RCC 7860 (cell line): Measurements from ENCODE around the gene RET.
"Not testable (repeated sequence)": the region's sequence is repeated elsewhere in the genome, so short reads cannot be mapped to it uniquely, and the experiment has no call there.

Source experiments
- DNase-seq: peaks from one replicate; pipeline ENCODE4 v3.0.0-alpha.2; 2015; ENCODE audit warnings: low spot score
- FAIRE-seq: peaks from 2 replicates; lab custom pipeline; 2012; peaks lifted over from hg19 to GRCh38; lab: Jason Lieb, UNC

The RET gene

DNA sequence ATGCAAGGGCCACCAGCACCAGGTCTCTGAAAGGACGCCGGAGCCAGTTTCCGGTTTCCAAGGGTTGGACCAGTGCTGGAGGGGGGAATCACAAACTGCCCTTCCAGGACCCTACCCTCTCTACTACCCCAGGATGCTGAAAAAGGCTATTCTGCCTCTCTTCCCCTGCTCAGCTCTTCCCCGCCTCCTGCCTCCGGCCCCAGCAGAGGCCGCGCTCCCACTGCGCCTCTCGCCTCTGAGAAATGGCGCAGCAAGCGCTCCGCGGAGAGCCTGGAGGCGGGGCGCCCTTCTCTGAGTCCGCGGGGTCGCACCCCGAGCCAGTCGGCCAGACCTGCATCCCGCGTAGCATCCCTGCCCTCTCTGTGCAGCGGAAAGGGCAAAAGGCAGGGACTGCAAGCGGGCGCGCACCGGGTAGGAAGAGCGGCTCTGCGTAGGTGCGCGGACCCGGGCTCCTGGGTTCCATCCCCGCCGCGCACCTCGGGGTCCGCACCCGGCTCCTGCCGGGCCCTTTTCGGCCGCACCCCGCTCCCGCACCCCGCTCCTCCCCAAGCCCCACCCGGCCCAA, 476 bp upstream of the RET start:
- DNase-seq: no peak
- FAIRE-seq: no peak

DNA sequence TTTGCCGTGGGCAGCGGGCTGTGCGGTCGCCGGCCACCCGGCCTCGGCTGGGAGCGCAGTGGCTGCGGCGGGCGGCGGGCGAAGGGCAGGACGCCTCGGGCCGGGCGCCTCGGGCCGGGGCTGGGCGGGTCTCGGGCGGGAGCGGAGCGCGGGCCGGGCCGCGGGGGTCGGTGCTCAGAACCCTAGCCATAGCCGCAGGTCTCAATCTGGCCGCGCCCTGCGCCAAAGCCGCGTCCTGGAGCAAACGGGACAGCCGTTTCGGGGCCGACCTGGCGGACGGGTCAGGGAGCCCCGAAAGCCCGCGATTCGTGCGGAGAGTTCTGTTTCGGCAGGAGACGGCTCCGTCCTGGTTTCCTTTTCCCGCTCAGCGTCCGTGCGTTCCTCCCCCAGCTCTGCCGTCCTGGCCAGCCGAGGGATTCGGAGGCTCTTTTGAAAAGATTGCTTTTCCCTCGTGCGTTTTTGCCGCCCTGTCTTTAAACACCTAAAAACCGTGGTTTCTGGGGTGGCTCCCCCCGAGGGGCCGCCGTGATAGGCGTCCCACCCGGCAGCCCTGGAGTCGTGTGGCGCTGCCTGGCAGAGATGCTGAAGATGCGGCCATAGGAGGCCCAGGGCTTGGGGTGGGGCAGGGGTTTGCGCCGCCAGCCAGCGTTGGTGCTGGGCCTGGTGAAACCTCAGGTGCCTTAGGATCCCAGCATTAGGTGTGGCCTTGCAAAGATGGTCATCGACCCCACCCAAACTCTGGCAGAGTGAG, 727 bp downstream of the RET start:
- DNase-seq (no peak), FAIRE-seq (no peak)

DNA sequence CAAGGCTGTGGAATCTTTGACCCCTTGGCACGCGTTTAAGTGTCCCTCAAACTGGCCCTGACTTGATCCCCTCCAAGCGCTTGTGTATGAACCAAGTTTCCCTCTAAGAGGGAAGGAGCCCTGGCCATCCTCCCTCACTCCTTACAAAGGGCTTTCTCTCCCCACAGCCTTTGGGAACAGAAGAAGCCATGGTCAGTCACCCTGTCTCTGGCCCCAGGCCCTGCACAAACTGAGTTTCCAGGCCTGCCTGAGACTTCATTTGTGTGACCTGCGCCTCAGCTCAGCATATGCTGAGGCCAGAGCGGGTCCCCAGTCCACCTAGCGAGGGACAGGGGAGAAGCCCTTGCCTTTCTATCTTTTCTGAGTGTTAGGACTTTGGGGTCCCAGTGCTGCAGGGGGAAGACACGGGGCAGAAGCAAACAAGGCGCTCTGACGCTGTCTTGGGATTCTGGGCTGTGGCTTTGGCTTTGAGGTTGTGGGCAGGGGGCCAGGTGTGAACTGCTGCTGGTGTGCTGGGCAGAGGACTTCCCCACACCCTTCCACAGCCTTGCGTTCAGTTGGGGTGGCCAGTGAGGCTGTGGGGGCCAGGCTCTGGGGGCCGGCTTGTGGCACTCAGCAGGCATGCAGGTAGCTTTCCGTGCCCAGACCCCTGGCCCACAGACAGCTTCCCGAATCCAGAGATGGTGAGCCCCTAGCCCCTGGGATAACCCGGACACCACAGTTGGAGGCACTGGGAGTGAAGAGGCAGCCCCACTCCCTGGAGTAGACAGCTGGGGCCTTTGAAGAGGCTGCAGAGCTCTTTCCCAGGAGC, 1.5 kb downstream of the RET start:
- no peak for FAIRE-seq

DNA sequence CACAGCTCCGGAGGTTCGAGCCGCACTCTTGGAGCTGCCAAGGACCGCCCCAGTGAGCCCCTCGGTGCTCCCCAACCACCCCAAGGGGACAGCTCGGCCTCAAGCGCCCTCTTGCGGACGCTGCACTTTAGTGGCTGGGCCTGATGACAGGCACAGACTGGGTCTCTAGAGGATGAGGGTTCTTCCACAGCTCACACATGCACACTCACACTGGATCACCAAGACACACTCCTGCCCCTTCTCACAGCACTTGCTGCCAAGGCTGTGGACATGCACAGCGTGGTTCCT, 2.1 kb downstream of the RET start:
- FAIRE-seq (no peak), DNase-seq (no peak)

More for the DNA sequence above, 1.5 kb downstream of the RET start:
- DNase-seq: no peak

DNA sequence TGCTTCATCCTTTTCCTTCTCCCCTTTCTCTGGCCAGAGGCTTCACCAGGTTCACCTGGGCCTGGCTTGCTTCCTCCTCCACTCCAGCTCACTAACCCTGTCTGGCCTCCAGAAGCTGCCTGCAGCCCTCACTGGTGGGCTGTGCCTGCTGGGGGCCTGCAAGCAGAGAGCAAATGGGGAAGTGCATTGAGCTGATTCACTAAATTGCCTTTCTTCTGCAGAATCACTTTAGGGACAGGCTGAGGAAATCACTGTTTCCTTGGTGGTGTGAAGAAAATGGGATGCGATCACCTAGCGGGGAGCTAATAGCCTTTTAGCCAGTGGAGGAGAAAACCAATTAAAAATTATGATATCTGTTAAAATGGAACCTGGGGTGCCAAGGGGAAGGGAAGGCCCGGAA, 3.0 kb downstream of the RET start:
- no peak for DNase-seq

DNA sequence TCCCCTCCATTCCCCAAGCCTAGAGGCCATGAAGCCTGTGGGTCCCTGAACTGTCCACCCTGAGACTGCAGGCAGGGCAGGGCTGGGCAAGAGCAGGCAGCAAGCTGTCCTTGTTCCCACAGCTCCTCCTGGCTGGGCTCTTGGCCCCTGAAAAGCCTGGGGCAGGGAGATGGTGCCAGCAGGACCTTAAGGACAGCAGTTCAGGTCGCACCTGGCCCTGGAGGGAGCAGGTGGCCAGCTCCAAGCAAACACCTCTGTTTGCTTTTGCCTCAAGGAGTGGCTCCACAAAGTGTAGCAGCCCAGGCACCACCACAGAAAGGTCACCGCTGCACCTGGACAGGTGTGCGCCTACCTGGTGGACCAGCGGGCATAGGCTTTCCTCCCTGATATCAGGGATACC, 5.2 kb downstream of the RET start:
- no peak for DNase-seq
- no peak for FAIRE-seq

More for the DNA sequence above, 3.0 kb downstream of the RET start:
- no peak for FAIRE-seq

DNA sequence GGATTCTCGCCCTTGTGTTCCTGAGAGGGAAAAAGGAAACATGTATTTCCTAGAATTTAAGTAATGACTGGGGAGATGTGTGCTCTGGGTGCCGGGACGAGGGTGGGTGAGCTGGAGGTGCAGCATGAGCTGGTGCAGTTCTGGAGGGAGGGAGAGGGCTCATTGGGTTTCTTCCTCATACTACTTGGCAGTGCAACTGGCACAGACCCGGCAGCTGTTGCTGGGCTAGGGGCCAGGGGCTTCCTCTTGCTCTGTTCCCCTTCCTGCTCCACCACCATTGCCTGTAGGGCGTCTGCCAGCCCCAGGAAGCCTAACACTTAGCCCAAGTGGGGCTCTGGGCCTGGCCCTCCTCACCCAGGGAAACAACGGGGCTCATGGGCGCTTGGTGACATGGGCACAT, 5.9 kb downstream of the RET start:
- DNase-seq (no peak), FAIRE-seq (no peak)

DNA sequence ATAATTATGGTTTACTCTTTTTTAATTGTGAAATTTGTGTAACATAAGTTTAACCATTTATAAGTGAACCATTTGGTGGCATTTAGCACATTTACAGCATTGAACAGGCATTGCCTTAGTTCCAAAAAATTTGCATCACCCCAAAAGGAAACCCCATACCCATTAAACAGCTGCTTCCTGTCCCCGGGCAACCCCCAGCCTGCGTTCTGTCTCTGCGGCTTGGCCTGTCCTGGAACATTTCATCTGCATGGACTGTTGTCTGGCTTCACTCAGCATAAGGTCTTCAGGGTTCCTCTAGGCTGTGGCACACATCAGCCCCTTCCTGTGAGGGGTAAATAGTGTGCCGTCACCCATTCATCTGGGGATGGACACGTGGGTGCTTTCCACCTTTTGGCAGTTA, 6.9 kb downstream of the RET start:
- no peak for FAIRE-seq

DNA sequence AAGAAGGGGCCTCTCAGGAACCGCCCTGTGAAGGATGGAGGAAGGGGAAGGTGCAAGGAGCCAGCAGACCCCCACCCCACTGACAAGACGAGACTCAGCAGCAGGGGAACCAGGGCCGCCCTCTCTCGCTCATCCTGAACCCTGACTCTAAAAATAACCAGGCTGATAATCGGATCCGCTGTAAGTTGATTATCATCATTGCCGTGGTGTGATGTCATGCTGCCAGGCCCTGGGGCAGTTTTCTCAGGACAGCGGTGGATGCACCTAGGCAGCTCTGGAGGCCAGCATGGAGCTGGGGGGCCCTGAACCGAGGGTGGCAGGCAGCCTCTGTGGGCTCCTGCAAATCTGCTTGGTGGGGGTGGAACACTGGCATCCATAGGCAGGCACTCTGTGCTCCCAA, 7.9 kb downstream of the RET start:
- DNase-seq: no peak
- FAIRE-seq: no peak

More for the DNA sequence above, 6.9 kb downstream of the RET start:
- no peak for DNase-seq

DNA sequence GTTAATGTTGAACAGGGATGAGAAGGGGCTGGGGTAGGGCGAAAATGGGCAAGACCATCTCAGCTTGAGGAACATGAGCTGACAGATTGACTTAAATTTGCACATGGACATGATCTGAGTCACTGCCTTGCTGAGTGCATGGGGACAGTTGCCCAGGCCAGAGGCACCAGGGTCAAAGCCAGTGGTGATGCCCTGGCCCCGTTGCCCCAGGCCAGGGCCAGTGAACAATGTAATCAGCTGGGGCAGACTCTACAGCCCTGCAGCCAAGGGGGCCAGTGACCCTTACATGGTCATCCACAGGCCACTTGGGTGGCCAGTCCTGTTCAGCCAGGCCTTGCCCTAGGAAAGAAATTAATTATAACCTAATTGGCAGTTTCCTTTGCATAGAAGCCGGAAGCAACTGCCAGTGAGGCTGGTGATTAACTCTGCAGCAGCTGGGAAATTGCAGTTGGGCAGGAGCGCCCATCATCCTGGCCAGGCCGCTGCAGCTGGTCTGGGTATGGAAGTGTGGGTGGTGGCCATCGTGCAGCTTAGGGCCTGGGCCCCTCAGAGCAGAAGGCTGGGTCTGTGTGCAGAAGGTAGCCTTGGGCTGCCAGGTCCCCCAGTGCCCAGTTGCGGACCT, 9.6 kb downstream of the RET start:
- FAIRE-seq (no peak), DNase-seq (no peak)

DNA sequence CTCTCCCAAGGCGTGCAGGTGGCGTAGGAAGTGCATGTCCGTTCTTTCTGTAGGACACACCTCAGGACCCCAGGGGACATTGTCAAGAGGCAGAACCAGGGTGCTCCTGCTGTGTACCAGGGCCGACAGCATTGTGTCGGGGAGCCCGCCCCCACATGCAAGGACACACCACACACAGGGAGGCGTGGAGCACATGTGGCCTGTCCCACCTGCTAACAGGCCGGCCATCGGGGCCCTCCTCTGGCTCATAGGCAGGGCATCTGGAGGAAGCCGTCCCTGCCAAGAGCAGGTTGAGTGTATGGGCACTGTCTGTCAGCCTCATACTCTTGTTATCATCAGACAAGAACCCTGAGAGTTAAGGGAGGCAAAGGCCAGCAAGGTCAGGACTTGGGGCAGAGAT, 12.7 kb downstream of the RET start:
- DNase-seq: no peak
- no peak for FAIRE-seq

DNA sequence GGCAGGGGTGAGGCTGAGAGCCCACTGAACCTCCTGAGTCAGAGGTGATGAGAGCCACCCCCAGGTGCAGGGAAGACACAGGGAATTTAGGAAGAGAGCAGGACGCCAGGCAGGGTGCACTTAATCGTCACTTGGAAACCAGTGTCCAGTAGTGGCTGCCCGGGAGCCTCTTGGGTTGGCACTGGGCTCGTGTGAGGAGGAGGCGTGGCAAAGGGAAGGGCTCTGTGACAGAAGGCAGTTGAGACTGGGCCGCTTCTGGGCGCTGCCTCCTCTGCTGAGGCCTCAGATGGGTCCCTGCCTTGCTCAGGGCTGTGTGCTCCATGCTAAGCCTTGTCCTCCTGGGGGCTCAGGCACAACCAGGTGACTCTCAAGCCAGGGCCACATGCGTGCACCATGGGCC, 13.3 kb downstream of the RET start:
- no peak for FAIRE-seq
- no peak for DNase-seq

DNA sequence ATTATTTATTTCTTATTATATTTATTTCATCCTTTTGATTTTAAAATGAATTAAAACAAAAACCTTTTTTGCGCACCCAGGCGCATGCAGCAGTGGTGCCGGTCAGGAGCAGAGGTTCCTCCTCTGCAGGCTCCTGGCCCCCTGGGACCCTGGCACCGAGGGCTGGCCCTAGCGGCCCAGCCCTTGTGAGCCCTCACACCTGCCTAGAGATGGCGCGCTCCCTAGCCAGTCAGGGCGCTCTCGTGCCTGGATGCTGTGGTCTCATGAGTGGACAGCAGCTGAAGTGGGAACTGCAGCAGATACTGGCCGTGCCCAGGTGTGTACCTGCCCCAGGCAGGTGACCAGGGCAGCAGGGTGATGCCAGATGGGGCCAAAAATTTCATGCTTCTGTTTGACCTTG, 13.8 kb downstream of the RET start:
- DNase-seq (no peak), FAIRE-seq (no peak)

DNA sequence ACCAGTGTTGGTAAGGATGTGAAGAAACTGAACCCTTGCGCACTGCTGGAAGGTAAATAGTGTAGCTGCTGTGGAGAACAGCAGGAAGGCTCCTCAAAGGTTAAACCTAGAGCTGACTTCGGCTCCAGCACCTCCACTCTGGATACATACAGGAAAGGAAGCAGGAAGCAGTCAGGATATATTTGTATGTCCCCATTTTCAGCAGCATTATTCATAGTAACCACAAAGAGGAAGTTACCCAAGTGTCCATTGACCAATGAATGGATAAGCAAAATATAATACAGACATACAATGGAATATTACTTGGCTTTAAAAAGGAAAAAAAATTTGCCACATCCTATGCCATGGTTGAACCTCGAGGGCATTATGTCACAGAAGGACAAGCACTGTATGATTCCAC, 15.0 kb downstream of the RET start:
- no peak for FAIRE-seq
- no peak for DNase-seq

DNA sequence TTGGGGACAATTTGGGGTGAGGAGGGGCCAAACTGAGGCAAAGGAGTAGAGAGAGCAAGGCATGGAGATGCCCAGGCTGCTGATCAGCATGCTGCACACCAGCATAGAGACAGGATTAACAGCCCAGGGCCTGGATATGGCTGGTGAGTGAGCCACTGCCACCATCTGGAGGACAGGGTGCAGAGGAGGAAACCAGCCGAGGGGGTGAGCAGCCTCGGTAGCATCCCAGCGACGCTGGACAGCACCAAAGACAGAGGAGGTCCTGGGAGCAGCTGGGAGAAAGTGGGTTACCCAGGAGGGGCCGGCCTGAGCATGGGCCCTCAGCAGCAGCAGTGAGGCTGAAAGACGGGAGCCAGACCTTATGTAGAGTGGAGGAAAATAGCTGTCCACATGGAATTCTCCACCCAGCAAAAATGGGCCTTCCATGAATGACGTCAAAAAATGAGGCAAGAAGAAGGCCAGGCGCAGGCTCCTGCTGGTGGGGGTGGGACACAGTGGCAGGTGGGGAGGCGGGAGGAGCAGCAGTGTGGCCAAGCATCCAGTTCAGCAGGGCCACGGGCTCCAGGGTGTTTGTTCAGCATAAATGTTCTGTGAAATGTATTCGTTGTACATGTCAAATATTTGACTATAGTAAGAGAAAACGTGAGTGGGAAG, 16.7 kb downstream of the RET start:
- FAIRE-seq (no peak), DNase-seq (no peak)

DNA sequence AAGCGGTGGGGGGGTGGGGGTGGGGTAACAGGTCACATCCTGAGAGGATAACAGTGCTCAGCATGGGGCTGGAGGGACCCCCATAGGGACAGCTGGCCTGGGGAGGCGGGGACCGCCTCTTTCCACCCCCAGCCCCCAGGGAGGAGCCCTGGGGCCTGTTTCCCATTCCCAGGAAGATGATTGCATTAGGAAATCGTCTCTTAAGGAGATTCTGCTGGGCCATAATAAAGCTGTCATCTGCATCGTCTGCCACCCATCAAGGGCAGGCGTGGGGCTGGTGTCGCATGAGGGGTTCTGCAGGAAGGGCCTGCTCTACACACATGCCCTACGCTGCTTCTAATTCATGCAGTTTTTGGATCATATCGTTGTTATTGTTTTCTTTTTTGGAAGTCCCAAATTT, 17.2 kb downstream of the RET start:
- no peak for FAIRE-seq
- DNase-seq: no peak

DNA sequence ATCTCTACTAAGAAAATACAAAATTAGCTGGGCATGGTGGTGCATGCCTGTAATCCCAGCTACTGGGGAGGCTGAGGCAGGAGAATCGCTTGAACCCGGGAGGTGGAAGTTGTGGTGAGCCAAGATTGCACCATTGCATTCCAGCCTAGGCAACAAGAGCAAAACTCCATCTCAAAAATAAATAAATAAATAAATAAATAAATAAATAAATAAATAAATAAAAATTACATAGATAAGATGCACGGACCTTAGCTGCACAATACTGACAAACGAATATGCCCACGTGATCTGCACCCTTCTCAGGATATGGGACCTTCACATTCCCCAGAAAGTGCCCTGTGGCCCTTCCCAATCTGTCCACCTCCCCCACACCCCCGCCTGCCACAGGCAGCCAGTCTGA, 22.5 kb downstream of the RET start:
- DNase-seq, FAIRE-seq: not testable (repeated sequence)

DNA sequence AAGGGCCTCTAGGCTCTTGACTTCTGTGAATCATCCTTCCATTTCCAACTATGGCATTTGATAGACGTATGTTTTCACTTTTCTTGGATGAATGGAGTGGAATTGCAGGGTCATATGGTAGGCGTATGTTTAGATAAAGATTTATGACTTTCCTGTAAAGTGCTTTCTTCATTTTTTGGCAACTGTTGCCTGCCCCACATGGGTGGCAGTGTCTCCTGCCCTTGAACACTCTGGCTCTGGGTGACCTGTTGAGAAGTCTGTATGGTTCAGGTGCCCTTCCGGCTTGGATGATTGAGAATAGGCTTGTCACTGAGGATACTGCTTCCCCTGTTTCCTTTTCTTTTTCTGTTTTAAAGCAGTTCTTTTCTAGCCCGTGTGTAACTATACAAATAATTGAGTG, 23.1 kb downstream of the RET start:
- DNase-seq: no peak
- no peak for FAIRE-seq

DNA sequence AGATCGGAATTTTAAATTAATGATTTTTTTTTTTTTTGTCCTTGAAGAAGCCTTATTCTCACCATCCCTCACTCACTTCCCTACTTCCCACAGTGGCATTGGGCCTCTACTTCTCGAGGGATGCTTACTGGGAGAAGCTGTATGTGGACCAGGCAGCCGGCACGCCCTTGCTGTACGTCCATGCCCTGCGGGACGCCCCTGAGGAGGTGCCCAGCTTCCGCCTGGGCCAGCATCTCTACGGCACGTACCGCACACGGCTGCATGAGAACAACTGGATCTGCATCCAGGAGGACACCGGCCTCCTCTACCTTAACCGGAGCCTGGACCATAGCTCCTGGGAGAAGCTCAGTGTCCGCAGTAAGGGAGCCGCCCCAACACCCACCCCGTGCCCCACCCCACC, 23.5 kb downstream of the RET start:
- FAIRE-seq (no peak), DNase-seq (no peak)

DNA sequence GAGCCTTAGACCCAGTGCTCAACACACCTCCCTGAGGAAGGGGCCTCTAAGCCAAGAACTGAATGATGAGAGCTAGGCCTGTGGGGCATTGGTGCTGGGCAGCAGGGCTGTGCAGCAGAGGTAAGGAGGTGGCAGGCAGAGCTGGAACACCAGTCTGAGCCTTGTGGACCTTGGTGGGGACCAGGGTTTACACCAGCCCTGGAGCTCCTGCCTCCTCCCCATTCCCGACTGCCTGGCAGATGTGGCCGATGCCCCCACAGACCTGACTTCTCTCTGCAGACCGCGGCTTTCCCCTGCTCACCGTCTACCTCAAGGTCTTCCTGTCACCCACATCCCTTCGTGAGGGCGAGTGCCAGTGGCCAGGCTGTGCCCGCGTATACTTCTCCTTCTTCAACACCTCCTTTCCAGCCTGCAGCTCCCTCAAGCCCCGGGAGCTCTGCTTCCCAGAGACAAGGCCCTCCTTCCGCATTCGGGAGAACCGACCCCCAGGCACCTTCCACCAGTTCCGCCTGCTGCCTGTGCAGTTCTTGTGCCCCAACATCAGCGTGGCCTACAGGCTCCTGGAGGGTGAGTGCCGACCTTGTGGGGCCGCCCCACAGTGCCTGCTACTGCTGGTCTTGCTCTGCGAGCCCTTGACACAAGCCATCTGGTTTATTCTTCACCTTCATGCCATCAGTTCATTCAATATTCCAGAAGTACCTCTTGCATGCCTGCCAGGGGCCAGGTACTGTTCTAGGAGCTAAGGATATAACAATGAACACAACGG, 25.4 kb downstream of the RET start:
- no peak for FAIRE-seq
- no peak for DNase-seq
